Measurements from ENCODE around the gene UCK2. TPM values are rescaled to one million over a fixed set of nuclear protein-coding genes. Genes with fewer than 3 reads are reported as not detected.

Gene UCK2
- total and polyA plus RNA-seq, 10 of the 15 experiments (the other 5 are each of a cell fraction or from before 2014, with no cell fraction given): 55.3 to 106 (median 84.9) TPM

DNA sequence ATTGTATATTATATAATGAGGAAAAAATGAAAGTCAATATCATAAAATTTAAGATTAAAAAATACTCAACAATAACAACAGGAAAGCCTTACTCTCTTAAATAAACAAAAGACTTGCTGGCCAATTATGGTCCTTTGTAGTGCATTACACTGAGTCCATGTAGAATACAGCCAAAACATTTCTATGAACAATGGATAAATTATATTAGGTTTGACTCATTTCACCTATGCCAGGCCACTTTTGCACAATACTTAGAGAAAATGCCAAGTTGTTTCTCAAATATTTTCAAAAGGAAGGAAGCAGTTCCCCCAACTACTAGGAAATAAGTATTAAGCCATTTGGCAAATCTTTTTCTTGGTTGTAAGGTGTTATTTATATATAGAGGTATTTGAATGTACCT, 19.8 kb upstream of the UCK2 start:
- Histone ChIP-seq H3K9ac (ENCODE audit: control insufficient read depth, insufficient read depth, low read length) (no peak overlapping the region), H3K79me2 (ENCODE audit: control insufficient read depth, insufficient read depth, low read length) (no peaks in the 10 kb centered on the region), H3K27ac (ENCODE audit: control insufficient read depth, insufficient read depth) (no peak overlapping the region), H3K4me3 (no peak overlapping the region), H3K4me1 (ENCODE audit: control insufficient read depth, insufficient read depth, low read length) (no peaks in the 10 kb centered on the region), H3K4me2 (ENCODE audit: control insufficient read depth, insufficient read depth) (no peak overlapping the region), H3K27me3 (replicated peaks in 1 of 2; ENCODE audit: control insufficient read depth in 2 of 2, insufficient read depth in 2 of 2, low read length in 1 of 2) (no peaks in the 10 kb centered on the region), H4K20me1 (ENCODE audit: control insufficient read depth, insufficient read depth) (no peaks in the 10 kb centered on the region), H2AFZ (ENCODE audit: control insufficient read depth, low read depth, low read length) (no peak overlapping the region), H3K36me3 (ENCODE audit: control insufficient read depth in 2 of 2, insufficient read depth in 2 of 2, low read length in 1 of 2) (no peaks in the 10 kb centered on the region), H3K9me3 (replicated peaks; ENCODE audit: control insufficient read depth, insufficient read depth, low read length) (no peaks in the 10 kb centered on the region)
- TF ChIP-seq ZNF384 (IDR thresholded peaks at IDR 0.05; ENCODE audit: borderline replicate concordance, low read depth, low read length) (no peak), IKZF1 (conservative IDR thresholded peaks at IDR 0.05) (no peak), GABPA (IDR thresholded peaks at IDR 0.05; ENCODE audit: low read depth) (no peak), GATAD2B (conservative IDR thresholded peaks at IDR 0.05; ENCODE audit: low read depth) (no peak), RAD51 (IDR thresholded peaks at IDR 0.05) (no peak), TCF7 (IDR thresholded peaks at IDR 0.05; ENCODE audit: borderline replicate concordance) (no peak), NFYB (IDR thresholded peaks at IDR 0.05; ENCODE audit: insufficient read depth, low read depth, low read length) (no peak), EED (IDR thresholded peaks at IDR 0.05; ENCODE audit: low read depth) (no peak), TCF3 (IDR thresholded peaks at IDR 0.05; ENCODE audit: borderline replicate concordance, insufficient read depth, low read depth, low read length) (no peak), ZNF622 (IDR thresholded peaks at IDR 0.05) (no peak), HDGF (IDR thresholded peaks at IDR 0.05) (no peak), MXI1 (IDR thresholded peaks at IDR 0.05; ENCODE audit: low read depth, low read length) (no peak), DPF2 (IDR thresholded peaks at IDR 0.05) (no peak), CREB1 (IDR thresholded peaks at IDR 0.05; ENCODE audit: low read depth) (no peak), TARDBP (IDR thresholded peaks at IDR 0.05; ENCODE audit: borderline replicate concordance) (no peak), CHD1 (IDR thresholded peaks at IDR 0.05; ENCODE audit: low read depth, low read length) (no peak)
- TF ChIP-seq, protein P1, sequence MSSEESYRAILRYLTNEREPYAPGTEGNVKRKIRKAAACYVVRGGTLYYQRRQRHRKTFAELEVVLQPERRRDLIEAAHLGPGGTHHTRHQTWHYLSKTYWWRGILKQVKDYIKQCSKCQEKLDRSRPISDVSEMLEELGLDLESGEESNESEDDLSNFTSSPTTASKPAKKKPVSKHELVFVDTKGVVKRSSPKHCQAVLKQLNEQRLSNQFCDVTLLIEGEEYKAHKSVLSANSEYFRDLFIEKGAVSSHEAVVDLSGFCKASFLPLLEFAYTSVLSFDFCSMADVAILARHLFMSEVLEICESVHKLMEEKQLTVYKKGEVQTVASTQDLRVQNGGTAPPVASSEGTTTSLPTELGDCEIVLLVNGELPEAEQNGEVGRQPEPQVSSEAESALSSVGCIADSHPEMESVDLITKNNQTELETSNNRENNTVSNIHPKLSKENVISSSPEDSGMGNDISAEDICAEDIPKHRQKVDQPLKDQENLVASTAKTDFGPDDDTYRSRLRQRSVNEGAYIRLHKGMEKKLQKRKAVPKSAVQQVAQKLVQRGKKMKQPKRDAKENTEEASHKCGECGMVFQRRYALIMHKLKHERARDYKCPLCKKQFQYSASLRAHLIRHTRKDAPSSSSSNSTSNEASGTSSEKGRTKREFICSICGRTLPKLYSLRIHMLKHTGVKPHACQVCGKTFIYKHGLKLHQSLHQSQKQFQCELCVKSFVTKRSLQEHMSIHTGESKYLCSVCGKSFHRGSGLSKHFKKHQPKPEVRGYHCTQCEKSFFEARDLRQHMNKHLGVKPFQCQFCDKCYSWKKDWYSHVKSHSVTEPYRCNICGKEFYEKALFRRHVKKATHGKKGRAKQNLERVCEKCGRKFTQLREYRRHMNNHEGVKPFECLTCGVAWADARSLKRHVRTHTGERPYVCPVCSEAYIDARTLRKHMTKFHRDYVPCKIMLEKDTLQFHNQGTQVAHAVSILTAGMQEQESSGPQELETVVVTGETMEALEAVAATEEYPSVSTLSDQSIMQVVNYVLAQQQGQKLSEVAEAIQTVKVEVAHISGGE (CRISPR knock-in tag; IDR thresholded peaks at IDR 0.05): no peak
- TF ChIP-seq, protein P2, sequence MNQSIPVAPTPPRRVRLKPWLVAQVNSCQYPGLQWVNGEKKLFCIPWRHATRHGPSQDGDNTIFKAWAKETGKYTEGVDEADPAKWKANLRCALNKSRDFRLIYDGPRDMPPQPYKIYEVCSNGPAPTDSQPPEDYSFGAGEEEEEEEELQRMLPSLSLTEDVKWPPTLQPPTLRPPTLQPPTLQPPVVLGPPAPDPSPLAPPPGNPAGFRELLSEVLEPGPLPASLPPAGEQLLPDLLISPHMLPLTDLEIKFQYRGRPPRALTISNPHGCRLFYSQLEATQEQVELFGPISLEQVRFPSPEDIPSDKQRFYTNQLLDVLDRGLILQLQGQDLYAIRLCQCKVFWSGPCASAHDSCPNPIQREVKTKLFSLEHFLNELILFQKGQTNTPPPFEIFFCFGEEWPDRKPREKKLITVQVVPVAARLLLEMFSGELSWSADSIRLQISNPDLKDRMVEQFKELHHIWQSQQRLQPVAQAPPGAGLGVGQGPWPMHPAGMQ (IDR thresholded peaks at IDR 0.05; ENCODE audit: borderline replicate concordance): no peak
- TF ChIP-seq, protein P3, sequence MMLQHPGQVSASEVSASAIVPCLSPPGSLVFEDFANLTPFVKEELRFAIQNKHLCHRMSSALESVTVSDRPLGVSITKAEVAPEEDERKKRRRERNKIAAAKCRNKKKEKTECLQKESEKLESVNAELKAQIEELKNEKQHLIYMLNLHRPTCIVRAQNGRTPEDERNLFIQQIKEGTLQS (IDR thresholded peaks at IDR 0.05; ENCODE audit: borderline replicate concordance, extremely low read depth, low read depth, low read length): no peak
- TF ChIP-seq, protein P4, sequence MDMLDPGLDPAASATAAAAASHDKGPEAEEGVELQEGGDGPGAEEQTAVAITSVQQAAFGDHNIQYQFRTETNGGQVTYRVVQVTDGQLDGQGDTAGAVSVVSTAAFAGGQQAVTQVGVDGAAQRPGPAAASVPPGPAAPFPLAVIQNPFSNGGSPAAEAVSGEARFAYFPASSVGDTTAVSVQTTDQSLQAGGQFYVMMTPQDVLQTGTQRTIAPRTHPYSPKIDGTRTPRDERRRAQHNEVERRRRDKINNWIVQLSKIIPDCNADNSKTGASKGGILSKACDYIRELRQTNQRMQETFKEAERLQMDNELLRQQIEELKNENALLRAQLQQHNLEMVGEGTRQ (IDR thresholded peaks at IDR 0.05; ENCODE audit: borderline replicate concordance, low read depth, low read length): no peak
- BruUV-seq (replicated peaks): no TSS peak
- intact Hi-C loops (cut with micrococcal nuclease; ENCODE audit: unreplicated experiment) (no loop called here), in situ Hi-C loops (cut with MboI) (no loop called here)
- POLR2A ChIA-PET: no interaction called here
- no peak for ATAC-seq
- RAD21 ChIA-PET (ENCODE audit: unreplicated experiment): no interaction called here
- DNase-seq (ENCODE audit: low read depth, low spot score): no peak
- SMC1A ChIA-PET (ENCODE audit: uncharacterized antibody, unreplicated experiment): no interaction called here
- CTCF ChIA-PET: no interaction called here
- no peak for FAIRE-seq
